Retinal pigment epithelial cell (primary cell): ENCODE measurements around the gene BICC1.
A peak's percentile ranks its signal among the peaks of the same experiment; 100 is the strongest.

Source experiments
- DNase-seq: peaks from one replicate; pipeline ENCODE4 v3.0.0-alpha.2; 2010; ENCODE audit warnings: low read depth
- H3K4me3 ChIP-seq: 2 replicates; pipeline ENCODE4 v1.5.1; 2011; ENCODE audit warnings: mild to moderate bottlenecking, low read length, control low read depth, moderate library complexity
- TF ChIP-seq, protein P1 (sequence below): conservative IDR thresholded peaks from 2 replicates; pipeline ENCODE4 v1.5.1; 2011; ENCODE audit warnings: low read depth, low read length, control low read depth, inconsistent platforms

Gene BICC1

DNA sequence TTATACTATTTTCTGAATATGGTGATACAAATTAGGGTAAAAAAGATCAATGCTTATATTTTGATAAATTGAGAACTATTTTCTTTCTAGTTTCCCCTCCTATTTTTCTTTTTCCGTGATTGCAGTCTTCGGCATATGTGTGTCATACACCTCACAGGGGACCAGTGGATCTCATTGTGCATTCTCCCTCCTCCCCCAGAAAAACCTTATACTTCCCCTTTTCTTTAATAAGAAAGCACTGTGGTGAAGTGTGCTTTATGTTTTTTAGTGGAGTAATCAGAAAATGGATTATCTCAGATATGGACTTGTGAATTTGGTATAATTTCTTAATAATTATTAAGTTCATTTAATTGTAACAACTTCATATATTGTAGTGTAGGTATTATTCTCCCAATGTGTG, 72.8 kb downstream of the BICC1 start:
- H3K4me3 ChIP-seq, result no peak overlapping the region
- TF ChIP-seq, protein P1, sequence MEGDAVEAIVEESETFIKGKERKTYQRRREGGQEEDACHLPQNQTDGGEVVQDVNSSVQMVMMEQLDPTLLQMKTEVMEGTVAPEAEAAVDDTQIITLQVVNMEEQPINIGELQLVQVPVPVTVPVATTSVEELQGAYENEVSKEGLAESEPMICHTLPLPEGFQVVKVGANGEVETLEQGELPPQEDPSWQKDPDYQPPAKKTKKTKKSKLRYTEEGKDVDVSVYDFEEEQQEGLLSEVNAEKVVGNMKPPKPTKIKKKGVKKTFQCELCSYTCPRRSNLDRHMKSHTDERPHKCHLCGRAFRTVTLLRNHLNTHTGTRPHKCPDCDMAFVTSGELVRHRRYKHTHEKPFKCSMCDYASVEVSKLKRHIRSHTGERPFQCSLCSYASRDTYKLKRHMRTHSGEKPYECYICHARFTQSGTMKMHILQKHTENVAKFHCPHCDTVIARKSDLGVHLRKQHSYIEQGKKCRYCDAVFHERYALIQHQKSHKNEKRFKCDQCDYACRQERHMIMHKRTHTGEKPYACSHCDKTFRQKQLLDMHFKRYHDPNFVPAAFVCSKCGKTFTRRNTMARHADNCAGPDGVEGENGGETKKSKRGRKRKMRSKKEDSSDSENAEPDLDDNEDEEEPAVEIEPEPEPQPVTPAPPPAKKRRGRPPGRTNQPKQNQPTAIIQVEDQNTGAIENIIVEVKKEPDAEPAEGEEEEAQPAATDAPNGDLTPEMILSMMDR, result no peak
- DNase-seq, result no peak

DNA sequence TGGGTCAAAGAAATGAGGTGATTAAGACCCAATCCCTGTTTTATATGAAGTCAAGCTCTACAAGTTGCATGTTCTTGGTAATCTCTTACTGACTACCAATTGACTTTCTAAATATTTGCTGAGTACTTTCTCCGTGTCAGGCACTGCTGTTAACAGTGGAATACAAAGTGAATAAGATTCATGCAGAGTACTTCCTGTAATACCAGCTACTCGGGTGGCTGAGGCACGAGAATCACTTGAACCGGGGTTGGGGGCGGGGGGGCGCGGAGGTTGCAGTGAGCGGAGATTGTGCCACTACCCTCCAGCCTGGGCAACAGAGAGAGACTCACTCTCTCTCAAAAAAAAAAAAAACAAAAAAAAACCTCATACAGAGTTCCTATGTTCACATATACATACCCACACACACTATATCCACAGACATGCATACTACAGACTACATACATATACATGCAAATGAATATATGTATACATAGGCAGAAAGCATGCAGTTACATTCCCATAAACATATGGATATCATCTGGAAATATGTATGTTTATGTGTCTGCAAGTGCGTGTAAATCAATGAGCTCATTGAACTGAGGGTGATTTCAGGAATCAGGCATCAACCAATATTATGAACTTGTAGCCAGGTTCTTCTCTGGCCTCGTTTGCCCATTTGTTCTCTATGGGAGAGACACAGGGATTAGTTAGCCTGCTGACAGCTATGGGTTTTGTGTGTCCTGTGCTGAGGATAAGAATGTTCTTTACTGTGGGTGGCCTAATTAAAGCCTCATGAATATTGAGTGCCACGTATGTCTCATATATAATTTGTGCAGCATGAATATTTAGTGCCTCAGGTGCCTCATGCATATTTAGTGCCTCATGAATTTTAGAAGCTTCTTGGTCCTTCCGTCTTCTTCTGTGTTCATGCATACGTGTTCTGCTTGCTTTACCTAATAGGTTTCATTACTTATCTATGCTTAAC, 73.9 kb downstream of the BICC1 start:
- DNase-seq, result no peak

DNA sequence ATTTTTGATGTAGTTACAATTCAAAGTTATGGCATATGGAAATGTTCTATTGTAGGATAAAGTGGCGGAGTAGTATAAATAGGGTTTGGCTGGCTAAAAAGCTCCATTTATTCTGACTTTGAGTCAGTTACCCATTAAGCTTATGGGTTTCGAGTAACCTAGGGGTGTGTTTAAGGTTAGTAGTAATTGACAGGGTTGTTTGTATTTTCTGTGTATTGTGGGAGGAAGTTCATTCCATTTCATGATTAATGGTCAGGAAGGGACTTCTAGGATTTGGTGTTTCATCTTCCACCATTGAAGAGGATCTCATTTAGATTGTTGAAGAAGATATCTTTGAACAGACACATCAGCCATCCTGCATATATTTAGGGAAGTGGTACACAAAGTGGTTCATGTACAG, 75.0 kb downstream of the BICC1 start:
- no peak for DNase-seq
- H3K4me3 ChIP-seq, result no peak overlapping the region
- TF ChIP-seq, protein P1, result no peak

More for the DNA sequence above, 73.9 kb downstream of the BICC1 start:
- TF ChIP-seq, protein P1, result no peak
- H3K4me3 ChIP-seq, result no peak overlapping the region

DNA sequence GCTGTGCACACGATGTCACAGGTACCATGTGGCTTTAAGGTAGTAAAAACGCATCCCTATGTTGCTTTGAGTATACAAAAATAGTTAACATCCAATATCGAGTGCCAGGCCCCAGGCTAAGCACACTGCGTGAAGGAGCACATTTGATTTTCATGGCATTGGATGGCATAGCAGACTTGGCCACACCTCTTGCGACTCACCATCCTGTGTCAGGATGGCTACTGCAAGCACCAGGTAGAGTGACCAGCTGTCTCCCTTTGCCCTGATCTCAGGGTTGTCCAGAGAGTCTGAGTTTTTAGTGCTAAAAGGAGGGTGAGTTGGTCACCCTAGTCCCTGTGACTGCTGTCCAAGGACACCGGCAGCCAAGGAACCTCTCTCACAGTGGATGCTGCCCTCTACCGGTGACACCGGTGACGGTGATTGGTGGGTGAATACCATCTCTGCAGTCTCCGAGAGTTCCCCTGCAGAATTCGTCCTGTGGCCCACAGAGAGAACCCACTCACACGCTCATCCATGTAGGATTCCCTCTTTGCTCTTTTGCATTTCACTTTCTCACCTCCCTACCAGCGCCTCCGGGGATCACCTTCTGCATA, 76.1 kb downstream of the BICC1 start:
- no peak for DNase-seq
- no peak overlapping the region for H3K4me3 ChIP-seq
- TF ChIP-seq, protein P1, result peak; percentile 13

DNA sequence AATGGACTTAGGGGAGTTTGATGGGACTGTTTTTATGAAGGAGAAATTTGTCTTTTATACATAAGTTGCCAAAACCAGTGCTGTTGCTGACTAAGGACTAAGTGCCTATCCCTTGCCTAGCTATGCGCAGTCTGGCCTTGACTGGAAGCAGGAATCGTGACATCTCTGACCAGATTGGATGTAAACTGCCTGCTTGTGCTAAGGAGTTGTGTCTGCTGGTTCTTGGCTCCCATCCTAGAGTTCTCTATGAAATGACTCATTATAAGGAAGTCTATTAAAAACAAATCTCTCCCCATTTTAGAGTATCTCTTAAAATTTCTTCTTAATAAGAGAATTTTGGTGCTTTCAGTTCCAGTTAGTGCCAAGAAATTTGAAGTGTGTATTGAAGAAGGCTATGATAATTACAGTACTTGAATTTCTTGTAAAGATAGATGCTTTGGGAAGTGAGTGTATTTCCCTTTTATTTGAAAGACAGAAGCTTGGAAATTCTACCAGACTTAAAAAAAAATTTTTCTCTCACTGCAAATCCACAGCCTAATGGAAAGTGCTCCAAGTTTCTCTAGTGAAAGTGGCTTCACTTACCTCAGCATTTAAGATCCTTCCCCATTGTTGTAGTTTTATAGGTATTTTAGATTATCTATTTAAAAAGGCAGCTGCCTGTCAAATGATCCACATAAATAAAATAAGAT, 77.6 kb downstream of the BICC1 start:
- peak; percentile 80 for DNase-seq
- TF ChIP-seq, protein P1, result no peak
- no peak overlapping the region for H3K4me3 ChIP-seq

DNA sequence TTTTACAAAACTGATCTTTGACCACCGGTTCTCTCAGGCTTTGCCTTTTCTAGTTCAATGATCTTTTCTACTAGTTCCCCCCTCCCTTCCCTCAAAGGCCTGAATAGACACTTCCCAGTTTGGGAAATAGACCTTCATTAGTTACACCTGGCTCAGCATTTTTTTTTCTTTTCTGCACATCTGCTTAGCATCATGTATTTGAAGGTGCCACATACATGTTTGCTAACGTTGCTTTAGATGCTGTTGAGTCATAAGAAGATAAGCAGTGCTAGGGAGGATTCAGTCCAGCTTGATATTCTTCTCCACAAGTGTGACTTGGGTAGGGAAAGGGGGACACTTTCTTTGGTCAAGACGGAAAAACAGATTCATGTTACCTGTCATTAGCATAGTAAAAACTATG, 78.3 kb downstream of the BICC1 start:
- TF ChIP-seq, protein P1, result no peak
- no peak for DNase-seq
- no peak overlapping the region for H3K4me3 ChIP-seq
